Gastrocnemius medialis (tissue), 4 donors: Measurements from ENCODE around the gene CCR4.
"Not testable (repeated sequence)": the region's sequence is repeated elsewhere in the genome, so short reads cannot be mapped to it uniquely, and the experiment has no call there.

ENCODE experiments used
- CTCF ChIP-seq, 5 experiments: fragments of 450-650 bp in 3 of 5; fragments of 200-600 bp in 2 of 5; sonication (generic) in 2 of 5; IDR thresholded peaks in 4 of 5; conservative IDR thresholded peaks in 1 of 5; 1 replicate in 4 of 5; 2 replicates in 1 of 5; pipeline ENCODE4 v1.5.1; 2016 to 2019; ENCODE audit warnings: antibody characterized with exemption in 5 of 5, mild to moderate bottlenecking in 3 of 5, moderate library complexity in 3 of 5
- POLR2A ChIP-seq, 2 donors: fragments of 450-650 bp; IDR thresholded peaks; one replicate each; pipeline ENCODE4 v1.6.1; 2017; ENCODE audit warnings: antibody characterized with exemption in 2 of 2, mild to moderate bottlenecking in 2 of 2, moderate library complexity in 2 of 2

- not testable (repeated sequence) for TF ChIP-seq CTCF (IDR thresholded peaks at IDR 0.05 in 4 of 5, conservative IDR thresholded peaks at IDR 0.05 in 1 of 5); POLR2A (IDR thresholded peaks at IDR 0.05)
These were observed 14.3 kb downstream of the CCR4 start for GRCh38 chr3:32965617-32966213.
